OCI-LY1 (cell line): Measurements from ENCODE around the gene C1QTNF9B.

Experiments used
- H2AFZ ChIP-seq: fragments of 200-600 bp; sonication (generic), shearing (Covaris generic); 2 replicates; pipeline ENCODE4 v1.6.0; 2014; ENCODE audit warnings: antibody characterized with exemption, mild to moderate bottlenecking, low read length
- H3F3A ChIP-seq: fragments of 200-600 bp; sonication (generic), shearing (Covaris generic); 2 replicates; pipeline ENCODE4 v1.6.0; 2014; ENCODE audit warnings: mild to moderate bottlenecking, antibody characterized with exemption, low read length, moderate library complexity; ENCODE audit not compliant: insufficient read depth
- H3K27ac ChIP-seq: fragments of 200-600 bp; sonication (generic); 2 replicates; pipeline ENCODE4 v1.5.1; 2014; ENCODE audit warnings: low read length, mixed run types, mild to moderate bottlenecking, low read depth; ENCODE audit not compliant: poor library complexity, severe bottlenecking
- H3K27me3 ChIP-seq: fragments of 200-600 bp; sonication (generic); 2 replicates; pipeline ENCODE4 v1.6.0; 2014; ENCODE audit warnings: antibody characterized with exemption, mild to moderate bottlenecking, low read length, moderate library complexity; ENCODE audit not compliant: insufficient read depth
- H3K36me3 ChIP-seq: fragments of 200-600 bp; sonication (generic); 2 replicates; pipeline ENCODE4 v1.6.1; 2014; ENCODE audit warnings: mild to moderate bottlenecking, antibody characterized with exemption, low read length, moderate library complexity, mixed read lengths; ENCODE audit not compliant: insufficient read depth
- H3K4me1 ChIP-seq: fragments of 200-600 bp; sonication (generic); 2 replicates; pipeline ENCODE4 v1.5.1; 2014; ENCODE audit warnings: mild to moderate bottlenecking, low read length, moderate library complexity; ENCODE audit not compliant: insufficient read depth, severe bottlenecking
- H3K4me2 ChIP-seq: fragments of 200-600 bp; sonication (generic), shearing (Covaris generic); 2 replicates; pipeline ENCODE4 v1.6.1; 2014; ENCODE audit warnings: low read length
- H3K4me3 ChIP-seq: fragments of 200-600 bp; sonication (generic); 2 replicates; pipeline ENCODE4 v1.5.1; 2014; ENCODE audit warnings: low read length, low read depth, mild to moderate bottlenecking, mixed read lengths; ENCODE audit not compliant: poor library complexity, severe bottlenecking
- H3K79me2 ChIP-seq: fragments of 200-600 bp; shearing (Covaris generic); 2 replicates; pipeline ENCODE4 v1.6.1; 2016; ENCODE audit warnings: mixed run types, low read length, mixed read lengths; ENCODE audit not compliant: insufficient read depth
- H3K9ac ChIP-seq: fragments of 200-600 bp; sonication (generic), shearing (Covaris generic); 2 replicates; pipeline ENCODE4 v1.6.1; 2014; ENCODE audit warnings: mild to moderate bottlenecking, low read length, mixed read lengths
- H3K9me2 ChIP-seq: fragments of 200-600 bp; sonication (generic), shearing (Covaris generic); 2 replicates; pipeline ENCODE4 v1.6.1; 2014; ENCODE audit warnings: low read depth, mild to moderate bottlenecking, low read length, mixed read lengths
- H3K9me3 ChIP-seq: fragments of 200-600 bp; shearing (Covaris generic); 2 replicates; pipeline ENCODE4 v1.6.1; 2014; ENCODE audit warnings: low read length, mixed read lengths
- H4K20me1 ChIP-seq: fragments of 200-600 bp; sonication (generic), shearing (Covaris generic); 2 replicates; pipeline ENCODE4 v1.6.0; 2016; ENCODE audit warnings: mild to moderate bottlenecking, low read length; ENCODE audit not compliant: insufficient read depth
- EZH2 ChIP-seq: fragments of 200-600 bp; sonication (generic), shearing (Covaris generic); IDR thresholded peaks from 2 replicates; pipeline ENCODE4 v1.8.0; 2017; ENCODE audit warnings: borderline replicate concordance, mixed run types, mild to moderate bottlenecking, antibody characterized with exemption, low read length, moderate library complexity, mixed read lengths
- TF ChIP-seq, protein P1 (sequence below): fragments of 200-600 bp; sonication (generic), shearing (Covaris generic); IDR thresholded peaks from 2 replicates; pipeline ENCODE4 v1.5.1; 2017; ENCODE audit warnings: mild to moderate bottlenecking, antibody characterized with exemption, low read length, moderate library complexity, mixed read lengths

Gene C1QTNF9B

DNA sequence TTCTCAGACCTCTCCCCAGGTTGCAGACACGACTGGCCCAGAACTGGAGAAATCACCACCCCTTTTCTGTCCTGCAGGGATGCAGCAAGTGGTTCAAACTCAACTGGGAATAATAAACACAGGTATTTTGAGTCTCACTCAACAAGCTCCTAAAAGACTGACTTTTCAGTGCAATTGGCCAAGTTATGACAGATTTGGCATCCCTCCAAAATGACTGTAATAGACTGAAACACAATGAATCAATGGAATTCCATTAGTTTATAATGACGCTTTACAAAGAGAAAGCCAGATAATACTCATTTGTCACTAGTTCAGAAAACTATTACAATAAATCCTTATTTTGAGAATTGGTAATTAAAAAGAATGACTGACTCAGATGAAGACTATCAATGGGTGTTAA lies 46.2 kb downstream of the C1QTNF9B start:
- H3K4me1 ChIP-seq, result peaks cover 8% of the 10 kb centered on the region

DNA sequence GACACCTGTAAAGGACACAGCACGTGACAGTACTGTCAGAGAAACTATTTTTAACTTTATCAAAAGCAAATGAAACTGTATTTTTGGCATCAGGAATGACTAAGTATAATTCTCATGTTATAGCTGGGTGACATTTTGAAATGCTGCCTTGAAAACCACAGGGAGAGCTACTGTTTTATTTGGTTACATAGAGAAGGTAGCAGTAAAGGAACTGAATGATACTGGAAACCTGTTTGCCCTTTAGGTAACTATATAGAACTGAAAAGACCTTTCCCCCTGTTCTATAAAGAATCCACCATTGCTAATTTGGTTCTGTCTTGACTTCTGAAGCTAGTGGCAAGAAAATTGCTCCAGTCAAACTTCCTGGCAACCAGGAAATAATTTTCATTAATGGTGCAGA lies 47.2 kb downstream of the C1QTNF9B start:
- Histone ChIP-seq H3K4me1 (peaks cover 17% of the 10 kb centered on the region), H2AFZ (no peak overlapping the region)

More for the DNA sequence above, 46.2 kb downstream of the C1QTNF9B start:
- no peaks in the 10 kb centered on the region for H3K9me3 ChIP-seq
- TF ChIP-seq, protein P1, sequence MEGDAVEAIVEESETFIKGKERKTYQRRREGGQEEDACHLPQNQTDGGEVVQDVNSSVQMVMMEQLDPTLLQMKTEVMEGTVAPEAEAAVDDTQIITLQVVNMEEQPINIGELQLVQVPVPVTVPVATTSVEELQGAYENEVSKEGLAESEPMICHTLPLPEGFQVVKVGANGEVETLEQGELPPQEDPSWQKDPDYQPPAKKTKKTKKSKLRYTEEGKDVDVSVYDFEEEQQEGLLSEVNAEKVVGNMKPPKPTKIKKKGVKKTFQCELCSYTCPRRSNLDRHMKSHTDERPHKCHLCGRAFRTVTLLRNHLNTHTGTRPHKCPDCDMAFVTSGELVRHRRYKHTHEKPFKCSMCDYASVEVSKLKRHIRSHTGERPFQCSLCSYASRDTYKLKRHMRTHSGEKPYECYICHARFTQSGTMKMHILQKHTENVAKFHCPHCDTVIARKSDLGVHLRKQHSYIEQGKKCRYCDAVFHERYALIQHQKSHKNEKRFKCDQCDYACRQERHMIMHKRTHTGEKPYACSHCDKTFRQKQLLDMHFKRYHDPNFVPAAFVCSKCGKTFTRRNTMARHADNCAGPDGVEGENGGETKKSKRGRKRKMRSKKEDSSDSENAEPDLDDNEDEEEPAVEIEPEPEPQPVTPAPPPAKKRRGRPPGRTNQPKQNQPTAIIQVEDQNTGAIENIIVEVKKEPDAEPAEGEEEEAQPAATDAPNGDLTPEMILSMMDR, result no peak
- TF ChIP-seq EZH2, result no peak
- no peak overlapping the region for H2AFZ ChIP-seq
- H3K9ac ChIP-seq, result no peak overlapping the region
- no peaks in the 10 kb centered on the region for H3K79me2 ChIP-seq
- H3K27ac ChIP-seq, result no peak overlapping the region
- H4K20me1 ChIP-seq, result no peaks in the 10 kb centered on the region
- H3K4me3 ChIP-seq, result no peak overlapping the region
- no peaks in the 10 kb centered on the region for H3F3A ChIP-seq
- no peaks in the 10 kb centered on the region for H3K36me3 ChIP-seq
- H3K27me3 ChIP-seq, result no peaks in the 10 kb centered on the region
- H3K4me2 ChIP-seq, result no peak overlapping the region
- H3K9me2 ChIP-seq, result no peaks in the 10 kb centered on the region

DNA sequence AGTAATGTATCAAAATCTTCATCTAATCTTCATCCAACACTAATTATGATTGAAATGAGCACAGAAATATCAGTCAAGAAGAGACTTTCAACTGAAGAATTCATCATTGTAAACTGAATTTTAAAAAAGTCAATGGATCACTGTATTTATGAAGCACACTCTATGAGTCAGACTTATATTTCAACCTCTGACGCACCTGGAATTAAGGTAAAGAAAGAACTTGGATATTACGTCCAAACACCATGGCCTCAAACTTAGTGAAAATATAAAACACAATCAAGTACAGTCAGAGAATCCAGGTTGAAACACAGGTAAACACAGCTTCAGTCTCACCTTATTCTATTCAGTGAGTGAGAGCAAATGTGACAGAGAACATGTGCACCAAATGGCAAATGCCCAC lies 47.6 kb downstream of the C1QTNF9B start:
- Histone ChIP-seq H3K79me2 (no peaks in the 10 kb centered on the region), H3K9me3 (no peaks in the 10 kb centered on the region), H3F3A (no peaks in the 10 kb centered on the region), H3K4me2 (no peak overlapping the region), H4K20me1 (no peaks in the 10 kb centered on the region), H3K27me3 (no peaks in the 10 kb centered on the region), H3K4me1 (peaks cover 18% of the 10 kb centered on the region), H3K9me2 (no peaks in the 10 kb centered on the region), H3K27ac (no peak overlapping the region), H3K9ac (no peak overlapping the region), H3K4me3 (no peak overlapping the region), H3K36me3 (no peaks in the 10 kb centered on the region), H2AFZ (no peak overlapping the region)
- no peak for TF ChIP-seq EZH2
- TF ChIP-seq, protein P1, result no peak

More for the DNA sequence above, 47.2 kb downstream of the C1QTNF9B start:
- Histone ChIP-seq H3K27ac (no peak overlapping the region), H4K20me1 (no peaks in the 10 kb centered on the region), H3K9me3 (no peaks in the 10 kb centered on the region), H3K4me2 (no peak overlapping the region), H3F3A (no peaks in the 10 kb centered on the region), H3K27me3 (no peaks in the 10 kb centered on the region), H3K36me3 (no peaks in the 10 kb centered on the region), H3K9me2 (no peaks in the 10 kb centered on the region), H3K4me3 (no peak overlapping the region), H3K9ac (no peak overlapping the region), H3K79me2 (no peaks in the 10 kb centered on the region)
- no peak for TF ChIP-seq EZH2
- TF ChIP-seq, protein P1, result no peak
